Hair follicular keratinocyte (primary cell): ENCODE results near the gene PCDHGB1. TPM values are rescaled to one million over a fixed set of nuclear protein-coding genes. Genes with fewer than 3 reads are reported as not detected.

Experiments
- total RNA-seq: library from RNA; depleted of rRNA; stranded (reverse); fragments of >200 nt; gene quantifications from 2 replicates; pipeline ENCODE4 v1.2.3, GENCODE V29; 2015

PCDHGB1 gene
- 0.23 and 0.38 TPM in 2 replicates for total RNA-seq

DNA sequence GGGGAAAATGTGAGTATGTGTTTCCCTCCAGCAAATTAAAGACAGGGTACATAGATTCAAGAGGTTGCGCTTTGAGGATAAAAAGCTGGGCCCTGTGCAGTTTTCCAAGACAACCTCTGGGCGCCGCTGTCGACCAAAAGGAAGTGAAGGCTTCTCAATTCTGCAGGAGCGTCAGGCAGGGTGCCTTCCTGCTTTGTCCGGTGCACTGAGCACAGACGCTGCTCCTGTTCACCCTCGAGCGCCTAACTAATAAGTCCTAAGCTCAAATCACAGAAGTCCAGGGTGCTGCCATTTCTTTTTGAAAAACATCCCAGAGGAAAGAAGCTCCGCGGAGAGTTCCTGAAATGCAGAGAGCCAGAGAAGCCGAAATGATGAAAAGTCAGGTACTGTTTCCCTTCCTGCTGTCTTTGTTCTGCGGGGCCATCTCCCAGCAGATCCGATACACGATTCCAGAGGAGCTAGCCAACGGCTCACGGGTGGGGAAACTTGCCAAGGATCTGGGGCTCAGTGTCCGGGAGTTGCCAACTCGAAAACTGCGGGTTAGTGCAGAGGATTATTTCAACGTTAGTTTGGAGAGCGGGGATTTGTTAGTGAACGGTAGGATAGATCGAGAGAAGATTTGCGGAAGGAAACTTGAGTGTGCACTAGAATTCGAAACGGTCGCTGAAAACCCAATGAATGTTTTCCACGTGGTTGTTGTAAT, at the start of gene PCDHGB1:
TSS of gene PCDHGB1 (plus strand) at position 183 of the 703 bp plus-strand sequence. CDS start at position 345, 162 bp downstream.

DNA sequence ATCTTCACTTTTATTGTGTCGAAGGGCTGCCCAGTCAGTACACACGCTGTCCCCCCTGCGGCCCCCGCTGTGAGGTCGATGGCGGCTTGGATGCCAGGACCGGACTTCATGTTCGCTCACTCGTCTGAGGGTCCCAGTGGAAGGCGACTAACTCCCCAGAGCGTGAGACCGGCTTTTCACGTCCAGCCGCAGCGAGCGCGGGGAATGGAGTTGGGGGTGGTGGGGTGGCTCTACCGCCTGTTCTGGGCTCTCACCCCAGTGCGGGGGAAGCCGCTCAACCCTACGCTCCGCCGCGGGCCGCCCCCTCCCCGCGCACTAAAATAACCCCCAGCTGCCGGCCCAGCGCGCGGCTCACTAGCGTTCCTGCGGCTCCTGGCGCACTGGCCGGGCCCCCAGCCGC, 46.1 kb upstream of the PCDHGB1 start, which contains the start of gene SLC25A2:
TSS of gene SLC25A2 (minus strand) at position 294 of the 400 bp plus-strand sequence. CDS start at position 110, 184 bp downstream.

DNA sequence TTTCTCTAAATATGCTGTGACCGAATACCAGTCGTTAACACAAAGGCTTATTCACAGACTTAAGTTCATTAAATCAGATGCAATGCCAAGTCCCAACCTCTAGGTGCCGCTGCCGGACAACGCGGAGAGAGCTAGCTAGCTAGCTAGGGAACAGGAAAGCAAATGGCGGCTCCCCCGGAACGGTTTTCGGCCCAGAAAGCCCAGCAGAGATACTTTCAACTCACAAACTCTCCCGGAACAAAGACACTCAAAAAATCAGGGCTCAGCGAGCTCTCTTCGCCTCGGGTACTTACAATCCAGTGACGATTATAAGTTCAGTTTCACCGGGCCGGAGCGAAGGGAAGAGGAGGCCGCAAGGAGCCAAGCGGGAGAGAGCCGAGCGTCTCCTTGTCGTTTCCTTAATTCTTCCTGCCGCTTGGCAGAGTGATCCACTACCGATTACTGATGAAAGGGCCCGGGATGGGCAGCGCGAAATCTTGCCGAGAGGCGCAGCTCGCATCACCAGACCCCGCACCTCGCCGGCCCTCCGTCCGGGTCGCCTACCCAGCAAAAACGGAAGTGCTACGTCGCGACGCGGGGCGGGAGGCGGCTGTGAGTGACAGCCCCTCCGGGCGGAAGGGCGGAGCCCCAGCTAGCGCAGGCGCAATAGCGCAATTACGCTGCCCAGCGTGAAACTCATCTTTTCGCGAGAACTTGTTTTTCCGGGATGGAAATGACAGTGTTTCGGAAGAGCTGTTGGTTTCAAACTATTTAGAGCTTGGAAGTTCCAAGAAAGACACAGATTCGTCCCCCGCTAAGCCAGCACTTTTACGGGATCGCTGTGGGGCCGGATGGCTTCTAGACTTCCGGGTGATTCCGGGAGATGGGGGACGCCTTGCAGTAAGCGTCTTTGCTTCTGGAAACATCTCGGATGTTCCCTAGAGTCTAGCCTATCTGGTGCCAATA, 29.4 kb upstream of the PCDHGB1 start, which contains the start of gene TAF7:
TSS of gene TAF7 (minus strand) at position 560 of the 945 bp plus-strand sequence. CDS start 740 bp downstream, outside the sequence.

DNA sequence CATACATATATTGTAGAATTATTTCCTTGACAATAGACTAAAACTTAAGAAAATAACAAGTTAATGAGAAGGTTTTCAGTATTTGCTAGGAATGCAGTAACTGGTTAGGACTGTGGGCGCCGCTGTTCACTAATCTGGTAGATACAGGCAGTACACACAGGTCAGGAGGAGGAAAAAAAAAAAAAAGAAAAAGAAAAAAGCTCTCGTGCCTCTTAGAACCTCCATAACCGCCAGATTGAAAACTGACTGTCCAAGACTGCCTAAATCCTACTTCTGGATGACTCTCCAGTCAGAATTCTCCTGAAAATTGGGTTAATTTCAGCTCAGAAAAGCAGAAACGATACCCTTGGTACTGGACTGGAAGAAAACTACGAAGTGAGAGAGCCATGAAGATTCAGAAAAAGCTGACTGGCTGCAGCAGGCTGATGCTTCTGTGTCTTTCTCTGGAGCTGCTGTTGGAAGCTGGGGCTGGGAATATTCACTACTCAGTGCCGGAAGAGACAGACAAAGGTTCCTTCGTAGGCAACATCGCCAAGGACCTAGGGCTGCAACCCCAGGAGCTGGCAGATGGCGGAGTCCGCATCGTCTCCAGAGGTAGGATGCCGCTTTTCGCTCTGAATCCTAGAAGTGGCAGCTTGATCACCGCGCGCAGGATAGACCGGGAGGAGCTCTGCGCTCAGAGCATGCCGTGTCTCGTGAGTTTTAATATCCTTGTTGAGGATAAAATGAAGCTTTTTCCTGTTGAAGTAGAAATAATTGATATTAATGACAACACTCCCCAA, 19.4 kb upstream of the PCDHGB1 start, which contains the start of gene PCDHGA1:
TSS of gene PCDHGA1 (plus strand) at position 216 of the 782 bp plus-strand sequence.

DNA sequence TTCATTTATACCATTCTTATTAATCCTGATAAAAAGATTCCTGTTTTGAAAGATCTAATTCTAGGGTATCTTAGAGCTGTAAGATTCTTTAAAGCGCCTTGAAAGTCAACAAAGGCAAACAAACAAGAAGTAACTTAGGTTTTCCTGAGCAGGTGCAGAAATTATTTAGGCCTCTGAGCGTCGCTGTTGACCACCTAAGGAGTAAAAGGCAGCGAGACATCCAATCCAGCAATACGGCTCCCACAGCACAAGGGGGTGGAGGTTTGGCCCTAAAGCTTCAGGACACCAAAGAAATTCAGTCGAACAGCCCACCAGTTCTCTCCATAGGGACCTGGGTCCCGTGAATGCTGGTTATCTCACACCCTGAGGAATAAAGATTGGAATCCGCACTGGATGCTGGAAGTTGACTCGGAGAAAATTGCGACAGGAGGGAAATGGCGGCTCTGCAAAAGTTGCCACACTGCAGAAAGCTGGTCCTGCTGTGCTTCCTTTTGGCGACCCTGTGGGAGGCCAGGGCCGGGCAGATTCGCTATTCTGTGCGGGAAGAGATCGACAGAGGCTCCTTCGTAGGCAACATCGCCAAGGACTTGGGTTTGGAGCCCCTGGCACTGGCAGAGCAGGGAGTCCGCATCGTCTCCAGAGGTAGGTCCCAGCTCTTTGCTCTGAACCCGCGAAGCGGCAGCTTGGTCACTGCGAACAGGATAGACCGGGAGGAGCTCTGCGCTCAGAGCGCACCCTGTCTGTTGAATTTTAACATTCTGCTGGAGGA, 11.2 kb upstream of the PCDHGB1 start, which contains the start of gene PCDHGA2:
TSS of gene PCDHGA2 (plus strand) at position 223 of the 769 bp plus-strand sequence.

DNA sequence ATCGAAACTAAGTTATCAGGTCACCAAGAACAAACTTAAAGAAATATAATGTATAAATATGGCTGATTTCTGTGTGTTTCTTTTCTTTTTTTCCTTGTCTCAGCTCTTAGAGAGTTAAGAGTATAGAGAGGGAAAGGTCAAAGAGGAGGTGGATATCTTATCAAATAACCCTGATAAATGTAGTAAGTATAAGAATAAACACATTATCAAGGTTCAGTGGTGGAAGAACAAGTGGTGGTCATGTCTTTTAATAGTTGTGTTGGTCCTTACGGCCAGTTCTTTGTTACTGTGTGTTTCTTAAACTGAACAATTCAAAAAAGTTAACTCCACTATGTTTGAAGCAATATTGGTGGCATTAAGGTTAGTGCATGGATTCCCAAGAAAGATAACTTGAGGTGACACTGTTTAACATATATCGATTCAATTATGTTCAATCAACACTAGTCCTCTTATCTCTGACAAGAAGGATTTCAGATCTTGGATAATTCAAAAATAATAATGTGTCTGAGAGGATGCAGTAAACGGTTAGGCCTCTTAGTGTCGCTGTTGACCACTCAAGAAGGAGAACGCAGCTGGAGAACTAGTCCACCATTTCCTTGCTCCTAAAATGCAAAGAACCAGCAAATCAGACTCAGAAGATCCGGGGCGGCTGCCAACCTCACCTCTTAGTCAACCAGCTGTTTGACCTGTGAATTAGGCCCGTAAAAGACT, 6.5 kb upstream of the PCDHGB1 start, which contains the start of gene PCDHGA3:
TSS of gene PCDHGA3 (plus strand) at position 588 of the 711 bp plus-strand sequence. CDS start 205 bp downstream, outside the sequence.

DNA sequence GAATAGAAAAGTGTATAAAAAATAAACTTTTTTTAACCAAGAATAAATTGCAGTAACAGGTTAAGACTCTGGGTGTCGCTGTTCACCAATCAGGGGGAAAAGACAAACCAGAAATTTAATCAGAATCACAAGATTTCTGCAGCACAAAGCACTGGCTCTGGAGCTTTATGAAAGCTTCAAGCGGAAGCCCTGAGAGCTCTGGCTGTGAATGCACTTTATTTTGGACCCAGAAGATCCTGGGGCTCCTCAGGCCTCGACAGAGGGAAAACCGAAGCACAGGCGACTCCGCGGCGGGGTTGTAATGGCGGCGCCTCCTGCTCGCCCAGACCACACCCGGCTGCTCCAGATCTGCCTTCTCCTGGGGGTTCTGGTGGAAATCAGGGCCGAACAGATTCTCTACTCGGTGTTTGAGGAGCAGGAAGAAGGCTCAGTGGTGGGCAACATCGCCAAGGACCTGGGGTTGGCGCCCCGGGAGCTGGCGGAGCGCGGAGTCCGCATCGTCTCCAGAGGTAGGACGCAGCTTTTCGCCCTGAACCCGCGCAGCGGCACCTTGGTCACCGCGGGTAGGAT, 5.1 kb downstream of the PCDHGB1 start, which contains the start of gene PCDHGA4:
TSS of gene PCDHGA4 (plus strand) at position 122 of the 570 bp plus-strand sequence. CDS start at position 209, 87 bp downstream.

DNA sequence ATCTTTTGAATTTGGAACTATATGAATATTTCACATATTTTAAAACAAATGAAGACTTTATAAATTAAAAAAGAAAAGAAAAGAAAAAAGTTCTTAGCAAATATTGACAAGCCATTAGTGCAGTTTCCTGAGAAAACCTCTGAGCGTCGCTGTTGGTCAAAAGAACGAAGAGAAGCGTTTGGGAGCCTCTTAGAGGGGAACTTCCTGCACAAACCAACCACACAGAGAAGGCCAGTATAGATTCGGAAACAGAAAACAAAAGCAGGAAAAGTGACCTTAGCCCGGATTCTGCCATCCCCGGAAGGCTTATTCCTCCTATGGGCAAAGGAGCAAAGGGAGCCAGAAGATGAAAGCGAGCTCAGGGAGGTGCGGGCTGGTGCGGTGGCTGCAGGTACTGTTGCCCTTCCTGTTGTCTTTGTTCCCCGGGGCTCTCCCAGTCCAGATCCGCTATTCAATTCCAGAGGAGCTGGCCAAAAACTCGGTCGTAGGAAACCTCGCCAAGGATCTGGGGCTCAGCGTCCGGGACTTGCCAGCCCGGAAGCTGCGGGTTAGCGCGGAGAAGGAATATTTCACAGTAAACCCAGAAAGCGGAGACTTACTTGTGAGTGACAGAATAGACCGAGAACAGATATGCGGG, 10.0 kb downstream of the PCDHGB1 start, which contains the start of gene PCDHGB2:
TSS of gene PCDHGB2 (plus strand) at position 205 of the 637 bp plus-strand sequence. CDS start at position 347, 142 bp downstream.

DNA sequence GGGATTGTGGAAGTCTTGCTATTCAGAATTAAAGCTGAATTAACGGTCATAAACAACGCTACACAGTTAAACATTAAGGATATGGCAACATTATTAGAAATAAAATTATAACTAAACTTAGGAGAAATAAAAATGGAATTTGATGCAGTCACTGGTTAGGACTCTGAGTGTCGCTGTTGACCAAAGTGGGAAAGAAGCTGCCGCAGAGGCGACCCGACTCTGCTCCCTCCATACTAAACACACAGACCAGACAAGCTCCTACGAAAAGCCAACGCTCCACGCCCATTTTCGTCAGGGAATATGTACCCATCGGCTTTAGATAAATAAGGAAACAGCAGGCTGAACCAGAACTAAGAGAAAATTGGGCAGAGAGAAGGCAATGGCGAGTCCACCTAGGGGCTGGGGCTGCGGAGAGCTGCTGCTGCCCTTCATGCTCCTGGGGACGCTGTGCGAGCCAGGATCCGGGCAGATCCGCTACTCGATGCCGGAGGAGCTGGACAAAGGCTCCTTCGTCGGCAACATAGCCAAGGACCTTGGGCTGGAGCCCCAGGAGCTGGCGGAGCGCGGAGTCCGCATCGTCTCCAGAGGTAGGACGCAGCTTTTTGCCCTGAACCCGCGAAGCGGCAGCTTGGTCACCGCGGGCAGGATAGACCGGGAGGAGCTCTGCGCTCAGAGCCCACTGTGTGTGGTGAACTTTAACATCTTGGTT, 14.2 kb downstream of the PCDHGB1 start, which contains the start of gene PCDHGA5:
TSS of gene PCDHGA5 (plus strand) at position 211 of the 709 bp plus-strand sequence. CDS start at position 380, 169 bp downstream.

DNA sequence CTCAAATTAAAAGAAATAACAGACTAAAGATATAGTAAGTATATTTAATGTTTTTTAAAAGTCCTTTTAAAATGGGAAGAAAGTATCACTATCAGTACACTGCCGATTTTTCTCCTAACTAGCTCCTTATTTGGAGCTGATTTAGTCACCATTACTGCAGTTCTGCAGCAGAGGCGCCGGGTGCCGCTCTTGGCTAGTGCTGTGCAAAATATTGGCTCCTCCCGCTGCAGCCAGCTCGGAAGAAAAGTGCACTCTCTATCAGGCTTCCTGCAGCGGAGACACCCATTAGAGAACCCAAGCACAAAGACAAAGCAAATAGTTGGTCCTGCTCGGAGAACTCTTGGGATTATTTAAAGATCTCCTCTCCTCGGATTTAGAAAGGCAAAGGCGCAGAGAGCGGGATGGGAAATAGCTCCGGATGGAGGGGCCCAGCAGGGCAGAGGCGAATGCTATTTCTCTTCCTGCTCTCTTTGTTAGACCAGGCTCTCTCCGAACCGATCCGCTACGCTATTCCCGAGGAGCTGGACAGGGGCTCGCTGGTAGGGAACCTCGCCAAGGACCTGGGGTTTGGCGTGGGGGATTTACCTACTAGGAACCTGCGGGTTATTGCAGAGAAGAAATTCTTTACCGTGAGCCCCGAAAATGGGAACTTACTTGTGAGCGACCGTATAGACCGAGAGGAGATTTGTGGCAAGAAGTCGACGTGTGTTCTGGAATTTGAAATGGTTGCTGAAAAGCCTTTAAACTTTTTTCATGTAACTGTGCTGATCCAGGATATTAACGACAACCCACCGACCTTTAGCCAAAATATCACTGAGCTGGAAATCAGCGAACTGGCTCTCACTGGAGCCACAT, 20.3 kb downstream of the PCDHGB1 start, which contains the start of gene PCDHGB3:
TSS of gene PCDHGB3 (plus strand) at position 249 of the 855 bp plus-strand sequence. CDS start at position 402, 153 bp downstream.

DNA sequence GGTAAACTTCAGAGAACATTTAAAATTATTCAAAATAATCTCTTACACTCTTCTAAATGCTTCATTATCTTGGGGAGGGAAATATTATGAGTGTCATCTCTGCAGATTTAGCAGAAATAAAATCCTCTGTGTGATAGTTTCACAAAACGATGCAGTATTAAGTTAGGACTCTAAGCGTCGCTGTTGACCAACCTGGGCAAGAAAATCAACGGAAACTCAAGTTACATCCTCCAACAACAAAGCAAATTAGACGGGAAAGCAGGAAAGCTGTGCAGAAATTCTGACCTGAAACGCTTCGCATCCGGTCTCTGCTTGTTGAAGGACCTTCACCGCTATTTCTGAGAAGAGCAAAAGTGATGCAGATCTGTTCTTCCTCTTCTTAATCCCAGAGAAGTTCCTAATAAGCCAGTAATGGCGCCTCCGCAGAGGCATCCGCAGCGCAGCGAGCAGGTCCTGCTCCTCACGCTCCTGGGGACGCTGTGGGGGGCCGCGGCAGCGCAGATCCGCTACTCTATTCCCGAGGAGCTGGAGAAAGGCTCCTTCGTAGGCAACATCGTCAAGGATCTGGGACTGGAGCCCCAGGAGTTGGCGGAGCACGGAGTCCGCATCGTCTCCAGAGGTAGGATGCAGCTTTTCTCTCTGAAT, 23.9 kb downstream of the PCDHGB1 start, which contains the start of gene PCDHGA6:
TSS of gene PCDHGA6 (plus strand) at position 219 of the 645 bp plus-strand sequence. CDS start at position 412, 193 bp downstream.

DNA sequence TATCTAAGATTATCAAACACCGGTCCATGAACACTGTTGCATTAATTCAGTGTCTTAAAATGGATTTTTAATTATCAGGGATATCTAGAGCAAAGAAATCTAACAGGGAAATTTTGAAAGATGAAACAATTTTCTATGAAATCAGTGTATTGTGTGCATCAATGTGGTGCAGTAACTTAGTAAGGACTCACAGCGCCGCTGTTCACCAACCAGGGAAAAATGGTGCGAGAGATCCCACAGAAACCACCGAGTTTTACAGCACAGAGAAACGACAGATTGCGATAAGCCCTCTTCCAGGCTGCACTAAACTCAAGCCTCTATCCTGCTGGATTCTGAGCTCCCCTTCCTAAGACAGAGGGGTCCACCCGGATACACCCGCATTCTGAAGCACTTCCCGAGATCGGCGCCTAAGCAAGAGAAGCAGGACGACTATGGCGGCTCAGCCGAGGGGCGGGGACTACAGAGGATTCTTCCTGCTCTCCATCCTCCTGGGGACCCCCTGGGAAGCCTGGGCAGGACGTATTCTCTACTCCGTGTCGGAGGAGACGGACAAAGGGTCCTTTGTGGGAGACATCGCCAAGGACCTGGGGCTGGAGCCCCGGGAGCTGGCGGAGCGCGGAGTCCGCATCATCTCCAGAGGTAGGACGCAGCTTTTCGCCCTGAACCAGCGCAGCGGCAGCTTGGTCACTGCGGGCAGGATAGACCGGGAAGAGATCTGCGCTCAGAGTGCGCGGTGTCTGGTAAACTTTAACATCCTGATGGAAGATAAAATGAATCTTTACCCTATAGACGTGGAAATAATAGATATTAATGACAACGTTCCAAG, 32.8 kb downstream of the PCDHGB1 start, which contains the start of gene PCDHGA7:
TSS of gene PCDHGA7 (plus strand) at position 274 of the 826 bp plus-strand sequence. CDS start at position 432, 158 bp downstream.

DNA sequence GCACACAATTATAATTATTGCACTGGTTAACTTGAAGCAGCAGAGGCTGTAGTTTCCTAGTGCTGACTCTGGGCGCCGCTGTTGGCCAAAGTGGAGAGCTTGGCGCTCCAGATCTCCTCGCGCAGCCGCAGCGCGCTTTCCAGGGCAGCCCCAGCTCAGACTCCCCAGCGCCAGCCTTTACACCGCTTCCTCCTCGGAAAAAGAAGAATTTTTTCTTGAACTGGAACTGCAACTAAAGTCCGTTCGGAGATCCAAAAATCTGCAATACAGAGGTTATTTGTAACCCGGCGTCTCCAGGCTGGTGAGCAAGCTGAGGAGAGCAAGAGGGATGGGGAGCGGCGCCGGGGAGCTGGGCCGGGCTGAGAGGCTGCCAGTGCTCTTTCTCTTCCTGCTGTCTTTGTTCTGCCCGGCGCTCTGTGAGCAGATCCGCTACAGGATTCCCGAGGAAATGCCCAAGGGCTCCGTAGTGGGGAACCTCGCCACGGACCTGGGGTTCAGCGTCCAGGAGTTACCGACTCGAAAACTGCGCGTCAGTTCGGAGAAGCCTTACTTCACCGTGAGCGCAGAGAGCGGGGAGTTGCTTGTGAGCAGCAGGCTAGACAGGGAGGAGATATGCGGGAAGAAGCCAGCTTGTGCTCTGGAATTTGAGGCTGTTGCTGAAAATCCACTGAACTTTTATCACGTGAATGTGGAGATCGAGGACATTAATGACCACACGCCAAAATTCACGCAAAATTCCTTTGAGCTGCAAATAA, 37.8 kb downstream of the PCDHGB1 start, which contains the start of gene PCDHGB4:
TSS of gene PCDHGB4 (plus strand) at position 142 of the 755 bp plus-strand sequence. CDS start at position 329, 187 bp downstream.

DNA sequence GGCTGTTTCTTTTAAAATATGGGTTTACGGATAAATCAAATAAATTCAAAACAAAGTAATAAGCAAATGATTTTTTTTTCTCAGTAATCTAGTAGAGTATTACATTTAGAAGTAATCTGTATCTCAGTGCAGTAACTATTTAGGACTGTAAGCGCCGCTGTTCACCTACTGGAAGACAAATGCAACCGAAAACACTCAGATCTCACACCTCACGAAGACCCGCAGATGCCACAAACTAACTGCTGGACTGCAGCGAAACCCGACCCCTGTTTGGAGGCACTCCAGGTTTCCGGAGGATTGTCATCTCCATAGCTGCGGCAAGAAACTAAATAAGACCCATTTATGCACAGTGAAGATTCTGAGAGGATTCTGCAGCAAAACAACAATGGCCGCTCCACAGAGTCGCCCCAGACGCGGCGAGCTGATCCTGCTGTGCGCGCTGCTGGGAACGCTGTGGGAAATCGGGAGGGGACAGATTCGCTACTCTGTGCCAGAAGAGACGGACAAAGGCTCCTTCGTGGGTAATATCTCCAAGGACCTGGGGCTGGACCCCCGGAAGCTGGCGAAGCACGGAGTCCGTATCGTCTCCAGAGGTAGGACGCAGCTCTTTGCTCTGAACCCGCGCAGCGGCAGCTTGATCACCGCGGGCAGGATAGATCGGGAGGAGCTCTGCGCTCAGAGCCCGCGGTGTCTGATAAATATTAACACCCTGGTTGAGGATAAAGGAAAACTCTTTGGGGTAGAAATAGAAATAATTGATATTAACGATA, 42.7 kb downstream of the PCDHGB1 start, which contains the start of gene PCDHGA8:
TSS of gene PCDHGA8 (plus strand) at position 205 of the 770 bp plus-strand sequence. CDS start at position 386, 181 bp downstream.

